RWPE1 (cell line): ENCODE measurements around the gene MYLK.

ENCODE experiments used
- CTCF ChIA-PET: fragments of 350-600 bp; sonication (Branson Sonifier 250); formaldehyde crosslinking; extraction: SDS; loops from one replicate; lab custom pipeline; 2021; lab: Yijun Ruan, JAX
- POLR2A ChIA-PET: fragments of 400-600 bp; formaldehyde crosslinking; extraction: SDS; loops from one replicate; lab custom pipeline; 2020; ENCODE audit warnings: antibody characterized with exemption; ENCODE audit not compliant: low non-redundant PET; lab: Yijun Ruan, JAX
- DNase-seq: peaks from one replicate; pipeline ENCODE4 v3.0.0; 2012; ENCODE audit warnings: low spot score
- H3K27ac ChIP-seq: fragments of 450-650 bp; 2 replicates; pipeline ENCODE4 v1.5.1; 2017
- CTCF ChIP-seq: fragments of 450-650 bp; conservative IDR thresholded peaks from 2 replicates; pipeline ENCODE4 v1.5.1; 2017; ENCODE audit warnings: low read depth, mild to moderate bottlenecking

Gene MYLK

GRCh38 chr3:123807820-123808219 is 76.3 kb downstream of the MYLK start:
- peak overlapping the region; percentile 70 for H3K27ac ChIP-seq
- ChIA-PET POLR2A (no interaction called here), CTCF (no interaction called here)
- DNase-seq, result peak; percentile 90
- no peak for TF ChIP-seq CTCF

- TF ChIP-seq CTCF, result no peak
- CTCF ChIA-PET, result no interaction called here
- no peak overlapping the region for H3K27ac ChIP-seq
- no peak for DNase-seq
- POLR2A ChIA-PET, result no interaction called here
These were observed 78.6 kb downstream of the MYLK start for GRCh38 chr3:123805504-123805903.

- POLR2A ChIA-PET, result no interaction called here
- H3K27ac ChIP-seq, result no peak overlapping the region
- CTCF ChIA-PET, result interaction anchor here (0.5 to 1.3 kb wide), 2 partner anchors 43 to 82 kb away, joined by 3 to 4 read pairs; no protein-coding TSS in a partner anchor
- DNase-seq, result no peak
- TF ChIP-seq CTCF, result no peak
These were observed 79.0 kb downstream of the MYLK start for GRCh38 chr3:123805101-123805500.

- CTCF ChIA-PET, result interaction anchor here (0.5 to 1.3 kb wide), 2 partner anchors 43 to 81 kb away, joined by 3 to 4 read pairs; no protein-coding TSS in a partner anchor
- TF ChIP-seq CTCF, result no peak
These were observed 79.5 kb downstream of the MYLK start for GRCh38 chr3:123804676-123805075.

GRCh38 chr3:123803521-123803920 is 80.6 kb downstream of the MYLK start:
- no peak for DNase-seq
- no peak for TF ChIP-seq CTCF
- no peak overlapping the region for H3K27ac ChIP-seq
- POLR2A ChIA-PET, result no interaction called here
- CTCF ChIA-PET, result interaction anchor here (0.6 to 1.3 kb wide), 2 partner anchors 12 to 80 kb away, joined by 3 to 4 read pairs; no protein-coding TSS in a partner anchor

More at GRCh38 chr3:123804676-123805075, 79.5 kb downstream of the MYLK start:
- no peak overlapping the region for H3K27ac ChIP-seq
- no peak for DNase-seq
- POLR2A ChIA-PET, result no interaction called here

GRCh38 chr3:123802007-123802625 is 82.0 kb downstream of the MYLK start:
- no peak for DNase-seq
- no peak for TF ChIP-seq CTCF
- ChIA-PET CTCF (no interaction called here), POLR2A (no interaction called here)
- no peak overlapping the region for H3K27ac ChIP-seq
